ENCODE data around the gene MYO7A. TPM values are rescaled to one million over a fixed set of nuclear protein-coding genes. Genes with fewer than 3 reads are reported as not detected.

Gene MYO7A
- total RNA-seq, 1 donor from 2014 or later = 21.0 TPM

Other genes with a start within 250 kb of the MYO7A start
- gene B3GNT6, start 93.8 kb upstream of the MYO7A start, total RNA-seq = not detected
- 197 TPM for gene CAPN5, start 61.3 kb upstream of the MYO7A start, total RNA-seq
- 10.4 TPM for gene OMP, start 25.4 kb upstream of the MYO7A start, total RNA-seq
- not detected for gene GDPD4, start 173.4 kb downstream of the MYO7A start, total RNA-seq

Data from mucosa of gallbladder (tissue), 1 donor.